Testis (tissue), 2 donors: ENCODE measurements around the gene SLC26A9.

Experiments
- CTCF ChIP-seq, 3 experiments: fragments of 450-650 bp in 2 of 3; fragments of 200-600 bp in 1 of 3; sonication (generic) in 1 of 3; IDR thresholded peaks; one replicate each; pipeline ENCODE4 v1.5.1; 2016 to 2019; ENCODE audit warnings: antibody characterized with exemption in 3 of 3, mild to moderate bottlenecking in 2 of 3, moderate library complexity in 1 of 3
- POLR2A ChIP-seq: fragments of 450-650 bp; IDR thresholded peaks from one replicate; pipeline ENCODE4 v1.6.1; 2017; ENCODE audit warnings: antibody characterized with exemption, mild to moderate bottlenecking, moderate library complexity

GRCh38 chr1:205980237-205980870 lies 37.1 kb upstream of the SLC26A9 start:
- no peak for TF ChIP-seq CTCF (IDR thresholded peaks at IDR 0.05)
- TF ChIP-seq POLR2A = no peak
